ENCODE data around the gene DMWD.
"Not testable (repeated sequence)": the region's sequence is repeated elsewhere in the genome, so short reads cannot be mapped to it uniquely, and the experiment has no call there.

DMWD gene

GRCh38 chr19:45815481-45816216 lies 23.0 kb upstream of the DMWD start:
- no peak for DNase-seq

GRCh38 chr19:45814851-45815480 lies 22.3 kb upstream of the DMWD start, which contains the start of gene RSPH6A:
TSS of gene RSPH6A (minus strand) at chr19:45815308. CDS start at chr19:45815176, 132 bp downstream.
- DNase-seq, result no peak

GRCh38 chr19:45814166-45814780 lies 21.6 kb upstream of the DMWD start:
- DNase-seq, result no peak

GRCh38 chr19:45812297-45812696 lies 19.7 kb upstream of the DMWD start:
- DNase-seq, result no peak

GRCh38 chr19:45809643-45810159 lies 17.1 kb upstream of the DMWD start:
- no peak for DNase-seq

- DNase-seq, result no peak
Observed at GRCh38 chr19:45805719-45806118, 13.1 kb upstream of the DMWD start.

- no peak for DNase-seq
Observed at GRCh38 chr19:45804959-45805230, 12.2 kb upstream of the DMWD start.

- no peak for DNase-seq
Observed at GRCh38 chr19:45804140-45804958, 11.7 kb upstream of the DMWD start.

- DNase-seq, result no peak
Observed at GRCh38 chr19:45801603-45802175, 9.0 kb upstream of the DMWD start.

- DNase-seq, result no peak
Observed at GRCh38 chr19:45800070-45800553, 7.5 kb upstream of the DMWD start.

- not testable (repeated sequence) for DNase-seq
Observed at GRCh38 chr19:45799541-45799940, 6.9 kb upstream of the DMWD start.

- no peak for DNase-seq
Observed at GRCh38 chr19:45798995-45799517, 6.4 kb upstream of the DMWD start.

GRCh38 chr19:45794627-45795026 lies 2.0 kb upstream of the DMWD start:
- DNase-seq, result no peak

GRCh38 chr19:45793876-45794275 lies 1.2 kb upstream of the DMWD start:
- DNase-seq, result no peak

GRCh38 chr19:45793178-45793564 lies 526 bp upstream of the DMWD start:
- no peak for DNase-seq

- no peak for DNase-seq
Observed at GRCh38 chr19:45791744-45792469, 738 bp downstream of the DMWD start.

GRCh38 chr19:45790942-45791341 lies 1.7 kb downstream of the DMWD start:
- no peak for DNase-seq

- no peak for DNase-seq
Observed at GRCh38 chr19:45789035-45789786, 3.4 kb downstream of the DMWD start.

GRCh38 chr19:45786533-45786894 lies 6.1 kb downstream of the DMWD start:
- no peak for DNase-seq

GRCh38 chr19:45785781-45786532 lies 6.7 kb downstream of the DMWD start:
- no peak for DNase-seq

Measured in activated gamma-delta T cell (primary cell).